Bronchial epithelial cell (primary cell): ENCODE results near the gene FHIP2A. TPM values are rescaled to one million over a fixed set of nuclear protein-coding genes. Genes with fewer than 3 reads are reported as not detected.
A peak's percentile ranks its signal among the peaks of the same experiment; 100 is the strongest.
"Not testable (repeated sequence)": the region's sequence is repeated elsewhere in the genome, so short reads cannot be mapped to it uniquely, and the experiment has no call there.

ENCODE experiments used
- DNase-seq: peaks from one replicate; pipeline ENCODE4 v3.0.0-alpha.2; 2010; ENCODE audit warnings: low read depth
- FAIRE-seq: peaks from 2 replicates; lab custom pipeline; 2011; peaks lifted over from hg19 to GRCh38; lab: Jason Lieb, UNC
- H3K27me3 ChIP-seq: 2 replicates; pipeline ENCODE4 v1.5.1; 2011; ENCODE audit warnings: low read length; ENCODE audit not compliant: control insufficient read depth, insufficient read depth
- H3K36me3 ChIP-seq: 2 replicates; pipeline ENCODE4 v1.5.1; 2011; ENCODE audit warnings: low read length; ENCODE audit not compliant: control insufficient read depth, insufficient read depth
- H3K4me3 ChIP-seq: 2 replicates; pipeline ENCODE4 v1.5.1; 2011; ENCODE audit warnings: mild to moderate bottlenecking, low read depth, low read length, control low read depth
- CTCF ChIP-seq: IDR thresholded peaks from 2 replicates; pipeline ENCODE4 v1.5.1; 2011; ENCODE audit warnings: mild to moderate bottlenecking, moderate library complexity, low read length, control low read depth, inconsistent platforms; ENCODE audit not compliant: insufficient read depth, severe bottlenecking
- total RNA-seq: library from RNA; depleted of rRNA; stranded (reverse); fragments of >200 nt; gene quantifications from 2 replicates; pipeline ENCODE4 v1.2.1, GENCODE V29; 2014

FHIP2A gene
- total RNA-seq, 1 donor from 2014 or later: 6.8 TPM

GRCh38 chr10:114829160-114829909 lies 7.8 kb downstream of the FHIP2A start:
- H3K4me3 ChIP-seq: no peak overlapping the region
- DNase-seq: no peak
- no peak for TF ChIP-seq CTCF
- FAIRE-seq: no peak
- H3K27me3 ChIP-seq: no peaks in the 10 kb centered on the region
- no peaks in the 10 kb centered on the region for H3K36me3 ChIP-seq

- Histone ChIP-seq H3K27me3 (no peaks in the 10 kb centered on the region), H3K4me3 (no peak overlapping the region), H3K36me3 (peaks cover under 1% of the 10 kb centered on the region)
- no peak for FAIRE-seq
- no peak for DNase-seq
- no peak for TF ChIP-seq CTCF
Observed at GRCh38 chr10:114831186-114831867, 9.7 kb downstream of the FHIP2A start.

- TF ChIP-seq CTCF: no peak
- H3K4me3 ChIP-seq: no peak overlapping the region
- no peaks in the 10 kb centered on the region for H3K27me3 ChIP-seq
- DNase-seq: no peak
- FAIRE-seq: no peak
- H3K36me3 ChIP-seq: peaks cover 5% of the 10 kb centered on the region
Observed at GRCh38 chr10:114837690-114838089, 16.1 kb downstream of the FHIP2A start.

GRCh38 chr10:114839901-114840300 lies 18.3 kb downstream of the FHIP2A start:
- Histone ChIP-seq H3K36me3 (peaks cover 9% of the 10 kb centered on the region), H3K4me3 (no peak overlapping the region), H3K27me3 (no peaks in the 10 kb centered on the region)
- TF ChIP-seq CTCF: no peak
- DNase-seq (peak; percentile 56), FAIRE-seq (no peak)

DNA sequence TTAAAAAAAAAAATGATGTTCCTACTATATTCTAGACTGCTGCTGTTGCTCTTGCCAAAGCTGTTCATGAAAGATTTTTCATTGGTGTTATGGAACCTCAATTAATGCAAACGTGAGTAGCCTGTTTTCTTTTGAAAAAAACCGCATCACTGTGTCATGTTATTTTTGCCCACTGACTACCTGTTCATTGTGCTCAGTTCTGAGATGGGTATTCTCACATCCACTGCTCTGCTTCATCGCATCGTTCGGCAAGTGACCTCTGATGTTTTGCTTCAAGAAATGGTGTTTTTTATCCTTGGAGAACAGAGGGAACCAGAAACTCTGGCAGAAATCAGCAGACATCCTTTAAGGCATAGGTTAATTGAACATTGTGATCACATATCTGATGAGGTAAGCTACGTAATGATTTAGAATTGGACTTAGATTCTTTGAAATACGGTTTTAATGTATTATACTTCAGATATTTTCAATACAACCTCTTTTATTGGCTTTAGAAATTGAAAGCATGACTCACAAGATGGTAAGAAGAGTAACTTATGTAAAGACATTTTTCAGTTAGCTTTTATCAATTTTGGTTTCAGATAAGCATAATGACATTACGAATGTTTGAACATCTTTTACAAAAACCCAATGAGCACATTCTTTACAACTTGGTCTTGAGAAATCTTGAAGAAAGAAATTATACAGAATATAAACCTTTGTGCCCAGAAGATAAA lies 24.6 kb downstream of the FHIP2A start:
- no peak for DNase-seq
- FAIRE-seq: no peak
- Histone ChIP-seq H3K4me3 (no peak overlapping the region), H3K36me3 (peaks cover 5% of the 10 kb centered on the region), H3K27me3 (no peaks in the 10 kb centered on the region)
- no peak for TF ChIP-seq CTCF

GRCh38 chr10:114847517-114847916 lies 25.9 kb downstream of the FHIP2A start:
- not testable (repeated sequence) for H3K36me3 ChIP-seq, H3K4me3 ChIP-seq, FAIRE-seq, DNase-seq, H3K27me3 ChIP-seq
